GM23248 (cell line): ENCODE measurements around the gene NEK11.

ENCODE experiments used
- EZH2 ChIP-seq: fragments of 200-600 bp; sonication (generic); IDR thresholded peaks from 2 replicates; pipeline ENCODE4 v1.6.1; 2018; ENCODE audit warnings: antibody characterized with exemption, mild to moderate bottlenecking; ENCODE audit not compliant: insufficient read depth, poor library complexity, severe bottlenecking
- EZH2phosphoT487 ChIP-seq: fragments of 200-600 bp; sonication (generic); IDR thresholded peaks from 2 replicates; pipeline ENCODE4 v1.6.1; 2018; ENCODE audit warnings: antibody characterized with exemption, moderate library complexity, mild to moderate bottlenecking, low read depth; ENCODE audit not compliant: insufficient read depth

DNA sequence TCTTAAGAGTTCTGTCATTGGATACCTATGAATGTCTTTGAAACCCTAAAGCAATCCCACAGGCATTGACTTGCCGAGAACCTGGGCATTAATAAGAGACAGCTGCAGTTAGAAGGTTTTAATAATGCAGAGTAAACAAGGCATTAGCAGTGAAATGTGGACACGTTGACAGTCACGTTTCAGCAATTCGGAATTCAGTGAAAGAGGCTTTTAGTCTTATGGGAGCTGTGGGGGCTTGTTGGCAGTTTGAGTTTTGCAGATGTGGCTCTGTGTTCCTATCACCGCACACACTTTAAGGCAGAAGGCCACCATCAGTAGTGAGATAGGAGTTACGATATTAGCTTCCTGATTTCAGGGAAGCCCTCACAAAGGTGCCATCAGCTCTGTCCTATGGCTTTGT lies 209.7 kb downstream of the NEK11 start:
- TF ChIP-seq EZH2phosphoT487 = no peak
- no peak for TF ChIP-seq EZH2
